Natural killer cell (primary cell): ENCODE measurements around the gene CYP26B1. TPM values are rescaled to one million over a fixed set of nuclear protein-coding genes. Genes with fewer than 3 reads are reported as not detected.

Experiments
- ATAC-seq, 3 donors: fragments of 150-1000 bp in 2 of 3; fragments of 200-7000 bp in 1 of 3; cut with Tn5 transposase; 1 replicate in 1 of 3; 2 replicates in 2 of 3; pipeline ENCODE4 v1.10.0; 2021; ENCODE audit warnings: mild to moderate bottlenecking in 2 of 3, moderate library complexity in 2 of 3
- DNase-seq, 2 donors: peaks; one replicate each; pipeline versions ENCODE4 v3.0.0 to v3.0.0-alpha.2; 2013 to 2021; ENCODE audit warnings: mixed read lengths in 1 of 2
- H3K27ac ChIP-seq: one replicate; pipeline ENCODE4 v1.5.1; 2013; ENCODE audit warnings: mild to moderate bottlenecking, low read length
- H3K27me3 ChIP-seq: one replicate; pipeline ENCODE4 v1.6.1; 2013; ENCODE audit warnings: low read length; ENCODE audit not compliant: control insufficient read depth, insufficient read depth
- H3K36me3 ChIP-seq: one replicate; pipeline ENCODE4 v1.6.1; 2013; ENCODE audit warnings: low read length; ENCODE audit not compliant: control insufficient read depth, insufficient read depth
- H3K4me1 ChIP-seq: one replicate; pipeline ENCODE4 v1.6.1; 2013; ENCODE audit warnings: low read length; ENCODE audit not compliant: control insufficient read depth, insufficient read depth
- H3K4me3 ChIP-seq: one replicate; pipeline ENCODE4 v1.5.1; 2013; ENCODE audit warnings: low read length
- H3K9me3 ChIP-seq: one replicate; pipeline ENCODE4 v1.6.1; 2013; ENCODE audit warnings: low read length; ENCODE audit not compliant: control insufficient read depth, insufficient read depth
- H3K27ac Mint-ChIP-seq, 2 donors: one replicate each; pipeline ENCODE4 v1.8.0; 2022; ENCODE audit warnings: mild to moderate bottlenecking in 2 of 2, mixed read lengths in 2 of 2, moderate library complexity in 1 of 2
- H3K27me3 Mint-ChIP-seq, 2 donors: one replicate each; pipeline ENCODE4 v1.8.0; 2022; ENCODE audit warnings: low read depth in 2 of 2, mixed read lengths in 2 of 2
- H3K36me3 Mint-ChIP-seq: one replicate; pipeline ENCODE4 v1.8.0; 2022; ENCODE audit warnings: mixed read lengths
- H3K4me1 Mint-ChIP-seq, 2 donors: one replicate each; pipeline ENCODE4 v1.8.0; 2022; ENCODE audit warnings: mixed read lengths in 2 of 2
- H3K4me3 Mint-ChIP-seq: one replicate; pipeline ENCODE4 v1.8.0; 2022; ENCODE audit warnings: mild to moderate bottlenecking, moderate library complexity, mixed read lengths
- H3K9me3 Mint-ChIP-seq, 2 donors: one replicate each; pipeline ENCODE4 v1.8.0; 2022; ENCODE audit warnings: mixed read lengths in 2 of 2
- CTCF ChIP-seq: fragments of 200-600 bp; IDR thresholded peaks from one replicate; pipeline ENCODE4 v1.8.0; 2022; ENCODE audit warnings: antibody characterized with exemption
- WGBS: methylation state at CpG from one replicate; pipeline ENCODE4 v1.1.7; 2013; ENCODE audit warnings: missing lambda C conversion rate; ENCODE audit not compliant: insufficient coverage; 5-methylcytosine and 5-hydroxymethylcytosine counted together
- intact Hi-C: fragments of 100-400 bp; cut with micrococcal nuclease; formaldehyde crosslinking; loops from one replicate; pipeline ENCODE4 v1.14.2; 2022
- total RNA-seq, 4 donors: library from RNA; stranded (reverse); fragments of 120-200 nt in 1 of 4; gene quantifications; one replicate each; pipeline versions ENCODE4 v1.2.3 to v1.2.4, GENCODE V29; 2013 to 2022

Gene CYP26B1
- total RNA-seq, 3 donors from 2014 or later (not counting 1 experiment from before 2014, with no cell fraction given) = not detected

GRCh38 chr2:72181616-72182015 lies 34.0 kb upstream of the CYP26B1 start:
- intact Hi-C loops = no loop called here
- H3K4me3 ChIP-seq = no peak overlapping the region
- no peaks in the 10 kb centered on the region for H3K36me3 Mint-ChIP-seq
- H3K27me3 Mint-ChIP-seq = no peaks in the 10 kb centered on the region
- no peak overlapping the region for H3K27ac Mint-ChIP-seq
- H3K4me3 Mint-ChIP-seq = no peak overlapping the region
- H3K4me1 Mint-ChIP-seq = no peaks in the 10 kb centered on the region
- TF ChIP-seq CTCF = no peak
- DNase-seq (no peak), ATAC-seq (no peak)
- no peak overlapping the region for H3K27ac ChIP-seq
- H3K4me1 ChIP-seq = no peaks in the 10 kb centered on the region
- H3K36me3 ChIP-seq = peaks cover 2% of the 10 kb centered on the region
- WGBS = 81% methylated on average over 2 of the region's 2 CpGs
- no peaks in the 10 kb centered on the region for H3K9me3 Mint-ChIP-seq
- no peaks in the 10 kb centered on the region for H3K27me3 ChIP-seq
- no peaks in the 10 kb centered on the region for H3K9me3 ChIP-seq

- WGBS = no CpG with 5 or more reads among the region's 1 CpG
- no peak for TF ChIP-seq CTCF
Observed at GRCh38 chr2:72180351-72180750, 32.7 kb upstream of the CYP26B1 start.

GRCh38 chr2:72178551-72178950 lies 30.9 kb upstream of the CYP26B1 start:
- DNase-seq (no peak), ATAC-seq (no peak)
- Histone ChIP-seq H3K9me3 (no peaks in the 10 kb centered on the region), H3K36me3 (peaks cover 2% of the 10 kb centered on the region), H3K27me3 (no peaks in the 10 kb centered on the region), H3K4me3 (no peak overlapping the region), H3K4me1 (no peaks in the 10 kb centered on the region), H3K27ac (no peak overlapping the region)
- no peak for TF ChIP-seq CTCF
- Mint-ChIP-seq H3K9me3 (no peaks in the 10 kb centered on the region), H3K27me3 (no peaks in the 10 kb centered on the region), H3K27ac (no peak overlapping the region), H3K4me1 (no peaks in the 10 kb centered on the region), H3K4me3 (no peak overlapping the region), H3K36me3 (no peaks in the 10 kb centered on the region)
- 96% methylated on average over 2 of the region's 2 CpGs for WGBS
- intact Hi-C loops = no loop called here

More at GRCh38 chr2:72180351-72180750, 32.7 kb upstream of the CYP26B1 start:
- intact Hi-C loops = no loop called here
- H3K36me3 Mint-ChIP-seq = no peaks in the 10 kb centered on the region
- Histone ChIP-seq H3K27me3 (no peaks in the 10 kb centered on the region), H3K36me3 (peaks cover 2% of the 10 kb centered on the region), H3K27ac (no peak overlapping the region), H3K4me1 (no peaks in the 10 kb centered on the region), H3K4me3 (no peak overlapping the region), H3K9me3 (no peaks in the 10 kb centered on the region)
- no peak overlapping the region for H3K27ac Mint-ChIP-seq
- H3K4me3 Mint-ChIP-seq = no peak overlapping the region
- H3K4me1 Mint-ChIP-seq = no peaks in the 10 kb centered on the region
- ATAC-seq (no peak), DNase-seq (no peak)
- H3K27me3 Mint-ChIP-seq = no peaks in the 10 kb centered on the region
- H3K9me3 Mint-ChIP-seq = no peaks in the 10 kb centered on the region

- no peak for TF ChIP-seq CTCF
- peaks cover 6 to 8% of the 10 kb centered on the region in 2 donors for H3K4me1 Mint-ChIP-seq
- no peak for DNase-seq
- no peaks in the 10 kb centered on the region for H3K9me3 Mint-ChIP-seq
- Histone ChIP-seq H3K27me3 (no peaks in the 10 kb centered on the region), H3K27ac (no peak overlapping the region), H3K4me1 (peaks cover 3% of the 10 kb centered on the region), H3K36me3 (peaks cover 2% of the 10 kb centered on the region), H3K9me3 (no peaks in the 10 kb centered on the region), H3K4me3 (no peak overlapping the region)
- no peak overlapping the region for H3K4me3 Mint-ChIP-seq
- intact Hi-C loops = no loop called here
- 100% methylated on average over 1 of the region's 1 CpG for WGBS
- peaks cover 0 to 1% of the 10 kb centered on the region in 2 donors for H3K27me3 Mint-ChIP-seq
- H3K27ac Mint-ChIP-seq = no peak overlapping the region
- no peaks in the 10 kb centered on the region for H3K36me3 Mint-ChIP-seq
- ATAC-seq = no peak
Observed at GRCh38 chr2:72176281-72176680, 28.6 kb upstream of the CYP26B1 start.
